ENCODE measurements around the gene BMP8A. TPM values are rescaled to one million over a fixed set of nuclear protein-coding genes. Genes with fewer than 3 reads are reported as not detected.
A peak's percentile ranks its signal among the peaks of the same experiment; 100 is the strongest.
"Not testable (repeated sequence)": the region's sequence is repeated elsewhere in the genome, so short reads cannot be mapped to it uniquely, and the experiment has no call there.

The BMP8A gene
- total RNA-seq, 1 experiment from 2014 or later = 0.11 TPM

DNA sequence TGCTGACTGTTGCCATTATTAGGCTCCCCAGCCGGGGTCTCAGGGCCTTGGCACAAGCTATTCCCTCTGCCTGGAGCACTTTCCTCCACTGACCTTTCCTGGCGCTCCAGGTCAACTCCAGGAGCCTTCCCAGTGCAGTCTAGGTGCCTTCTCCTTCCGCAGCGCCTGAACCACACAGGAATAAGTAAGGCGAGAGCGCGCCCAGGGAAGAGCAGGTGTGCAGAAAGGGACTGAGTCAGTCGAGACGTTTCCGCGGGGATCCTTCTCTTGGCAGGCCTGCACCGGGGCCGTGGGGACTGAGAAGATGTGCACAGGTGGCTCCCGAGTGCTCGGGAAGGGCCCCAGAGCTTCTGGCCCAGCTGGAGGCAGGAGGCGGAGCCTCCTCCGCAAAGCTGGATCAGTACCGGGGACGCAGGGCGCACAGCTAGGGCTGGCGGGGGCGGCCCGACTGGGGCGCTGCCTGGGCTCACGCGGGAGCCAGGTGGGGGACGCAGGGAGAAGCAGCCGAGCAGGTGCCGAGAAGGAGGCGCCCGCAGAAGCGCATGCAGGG lies 765 bp upstream of the BMP8A start:
- no peak overlapping the region; the same call in 1 of the 2 replicates for H3K9ac ChIP-seq (ENCODE audit: low read length)
- no peaks in the 10 kb centered on the region for H4K20me1 ChIP-seq (ENCODE audit: low read length)
- H3K27me3 ChIP-seq (ENCODE audit: low read length) = no peaks in the 10 kb centered on the region
- H3K79me2 ChIP-seq (ENCODE audit: low read length) = no peaks in the 10 kb centered on the region
- H3F3A ChIP-seq (ENCODE audit: low read length, unreplicated experiment) = no peaks in the 10 kb centered on the region
- ATAC-seq = peak; percentile 47
- POLR2A ChIA-PET (ENCODE audit: unreplicated experiment) = no interaction called here
- intact Hi-C loops (cut with micrococcal nuclease) = no loop called here
- peak overlapping the region; percentile 88 for H3K4me2 ChIP-seq (ENCODE audit: low read length)
- CTCF ChIA-PET = no interaction called here
- no peaks in the 10 kb centered on the region for H3K9me3 ChIP-seq (ENCODE audit: low read length)
- no peaks in the 10 kb centered on the region for H3K9me2 ChIP-seq (replicated peaks; ENCODE audit: low read length)
- H3K4me3 ChIP-seq (ENCODE audit: low read length) = peak overlapping the region; percentile 69
- H2AFZ ChIP-seq (ENCODE audit: low read length) = peak overlapping the region; percentile 90
- H3K4me1 ChIP-seq (ENCODE audit: insufficient read depth, low read length) = no peaks in the 10 kb centered on the region
- H3K27ac ChIP-seq (ENCODE audit: low read length) = no peak overlapping the region
- TF ChIP-seq EZH2phosphoT487 (IDR thresholded peaks at IDR 0.05; ENCODE audit: borderline replicate concordance, low read length) (no peak), EZH2 (IDR thresholded peaks at IDR 0.05; ENCODE audit: low read length, unreplicated experiment) (no peak)
- TF ChIP-seq, protein P1, sequence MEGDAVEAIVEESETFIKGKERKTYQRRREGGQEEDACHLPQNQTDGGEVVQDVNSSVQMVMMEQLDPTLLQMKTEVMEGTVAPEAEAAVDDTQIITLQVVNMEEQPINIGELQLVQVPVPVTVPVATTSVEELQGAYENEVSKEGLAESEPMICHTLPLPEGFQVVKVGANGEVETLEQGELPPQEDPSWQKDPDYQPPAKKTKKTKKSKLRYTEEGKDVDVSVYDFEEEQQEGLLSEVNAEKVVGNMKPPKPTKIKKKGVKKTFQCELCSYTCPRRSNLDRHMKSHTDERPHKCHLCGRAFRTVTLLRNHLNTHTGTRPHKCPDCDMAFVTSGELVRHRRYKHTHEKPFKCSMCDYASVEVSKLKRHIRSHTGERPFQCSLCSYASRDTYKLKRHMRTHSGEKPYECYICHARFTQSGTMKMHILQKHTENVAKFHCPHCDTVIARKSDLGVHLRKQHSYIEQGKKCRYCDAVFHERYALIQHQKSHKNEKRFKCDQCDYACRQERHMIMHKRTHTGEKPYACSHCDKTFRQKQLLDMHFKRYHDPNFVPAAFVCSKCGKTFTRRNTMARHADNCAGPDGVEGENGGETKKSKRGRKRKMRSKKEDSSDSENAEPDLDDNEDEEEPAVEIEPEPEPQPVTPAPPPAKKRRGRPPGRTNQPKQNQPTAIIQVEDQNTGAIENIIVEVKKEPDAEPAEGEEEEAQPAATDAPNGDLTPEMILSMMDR (conservative IDR thresholded peaks at IDR 0.05; ENCODE audit: low read depth, low read length) = no peak
- DNase-seq = no peak
- BruUV-seq (replicated peaks) = no TSS peak
- H3K36me3 ChIP-seq (ENCODE audit: low read depth, low read length) = peaks cover 2% of the 10 kb centered on the region; the same call in 1 of the 2 replicates

DNA sequence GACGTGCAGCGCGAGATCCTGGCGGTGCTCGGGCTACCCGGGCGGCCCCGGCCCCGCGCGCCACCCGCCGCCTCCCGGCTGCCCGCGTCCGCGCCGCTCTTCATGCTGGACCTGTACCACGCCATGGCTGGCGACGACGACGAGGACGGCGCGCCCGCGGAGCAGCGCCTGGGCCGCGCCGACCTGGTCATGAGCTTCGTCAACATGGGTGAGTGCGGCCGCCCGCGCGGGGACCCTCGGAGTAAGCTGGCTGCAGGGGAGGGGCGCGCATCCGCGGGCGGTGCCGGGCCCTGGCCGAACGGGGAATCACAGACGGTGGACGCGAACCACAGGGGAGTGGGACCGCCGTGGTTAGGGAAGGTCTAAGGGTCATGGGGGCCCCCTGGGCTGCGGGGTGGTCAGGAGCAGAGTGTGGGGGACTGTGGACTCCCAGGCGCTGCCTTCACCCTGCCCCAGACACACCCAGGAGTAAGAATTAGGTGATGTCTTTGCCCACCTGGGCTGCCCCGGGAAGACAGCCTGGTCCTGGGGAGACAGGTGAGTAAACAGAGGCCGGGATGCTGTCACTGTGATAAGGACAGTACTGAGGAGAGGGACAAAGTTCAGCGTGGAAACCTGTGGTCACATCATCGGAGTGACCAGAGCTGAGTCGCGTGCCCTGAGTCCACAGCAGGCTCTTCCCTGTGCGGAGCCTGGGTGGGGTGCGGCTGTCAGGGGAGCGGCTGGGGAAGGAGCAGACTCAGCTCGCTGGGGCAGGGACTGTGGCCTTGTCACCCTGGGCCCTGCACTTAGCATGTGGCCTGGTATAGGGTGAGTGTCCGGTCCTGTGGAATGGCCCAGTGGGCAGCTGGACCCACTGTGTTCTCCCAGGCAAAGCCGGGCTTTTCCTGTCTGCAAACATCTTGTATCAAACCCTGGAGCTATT lies 944 bp downstream of the BMP8A start:
- H3K4me2 ChIP-seq (ENCODE audit: low read length); H3K4me1 ChIP-seq (ENCODE audit: insufficient read depth, low read length); H3K79me2 ChIP-seq (ENCODE audit: low read length); DNase-seq; BruUV-seq (replicated peaks); POLR2A ChIA-PET (ENCODE audit: unreplicated experiment); H4K20me1 ChIP-seq (ENCODE audit: low read length); H3F3A ChIP-seq (ENCODE audit: low read length, unreplicated experiment); H3K27me3 ChIP-seq (ENCODE audit: low read length); H3K27ac ChIP-seq (ENCODE audit: low read length); H3K9me3 ChIP-seq (ENCODE audit: low read length); CTCF ChIA-PET; intact Hi-C loops (cut with micrococcal nuclease); H3K36me3 ChIP-seq (ENCODE audit: low read depth, low read length); ATAC-seq; H3K9ac ChIP-seq (ENCODE audit: low read length); H2AFZ ChIP-seq (ENCODE audit: low read length); H3K9me2 ChIP-seq (replicated peaks; ENCODE audit: low read length); H3K4me3 ChIP-seq (ENCODE audit: low read length): not testable (repeated sequence)

DNA sequence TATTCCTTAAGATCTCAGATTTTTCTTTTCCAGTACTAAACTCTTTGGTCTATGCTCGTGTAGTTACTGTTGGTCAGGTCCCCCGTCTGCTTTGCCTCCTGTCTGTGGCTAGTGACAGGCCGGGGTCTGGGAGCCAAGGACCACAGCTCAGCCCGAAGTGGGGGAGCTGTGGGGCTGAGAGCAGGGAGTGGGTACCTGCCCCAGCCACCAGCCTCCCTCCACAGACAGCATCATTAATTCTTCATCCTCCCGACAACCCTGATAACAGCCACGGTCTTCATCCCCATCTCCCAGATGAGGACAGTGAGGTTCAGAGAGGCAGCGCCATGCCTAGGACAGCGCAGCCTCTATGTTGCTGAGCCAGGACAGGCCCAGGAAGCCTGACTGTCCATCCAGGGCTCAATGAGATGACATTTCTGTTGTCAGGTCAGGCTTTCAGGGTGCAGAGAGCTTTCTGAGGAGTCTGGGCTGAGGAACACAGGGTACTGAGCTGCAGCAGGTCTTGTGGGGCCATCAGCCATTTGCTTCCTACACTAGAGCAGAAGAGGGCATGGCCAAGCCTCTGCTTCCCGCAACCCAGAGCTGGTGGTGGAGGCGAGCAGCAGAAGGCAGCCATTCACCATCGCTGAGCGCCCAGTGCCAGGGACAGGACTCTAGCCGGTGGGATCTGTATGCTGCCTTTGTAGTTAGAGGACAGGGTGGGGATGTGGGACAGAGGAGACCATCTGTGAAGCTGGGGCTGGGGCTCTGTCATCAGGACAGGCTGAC lies 1.8 kb downstream of the BMP8A start:
- H3K9me3 ChIP-seq (ENCODE audit: low read length); CTCF ChIA-PET; H3K27me3 ChIP-seq (ENCODE audit: low read length); H3F3A ChIP-seq (ENCODE audit: low read length, unreplicated experiment); ATAC-seq; H3K4me3 ChIP-seq (ENCODE audit: low read length); DNase-seq; H3K79me2 ChIP-seq (ENCODE audit: low read length); H4K20me1 ChIP-seq (ENCODE audit: low read length); H3K36me3 ChIP-seq (ENCODE audit: low read depth, low read length); H3K9me2 ChIP-seq (replicated peaks; ENCODE audit: low read length); intact Hi-C loops (cut with micrococcal nuclease); H2AFZ ChIP-seq (ENCODE audit: low read length); H3K27ac ChIP-seq (ENCODE audit: low read length); H3K4me2 ChIP-seq (ENCODE audit: low read length); H3K4me1 ChIP-seq (ENCODE audit: insufficient read depth, low read length); POLR2A ChIA-PET (ENCODE audit: unreplicated experiment); H3K9ac ChIP-seq (ENCODE audit: low read length); BruUV-seq (replicated peaks): not testable (repeated sequence)

All from PC-3 (cell line).